ENCODE measurements around the gene EPS8L2.
A peak's percentile ranks its signal among the peaks of the same experiment; 100 is the strongest.

The EPS8L2 gene

DNA sequence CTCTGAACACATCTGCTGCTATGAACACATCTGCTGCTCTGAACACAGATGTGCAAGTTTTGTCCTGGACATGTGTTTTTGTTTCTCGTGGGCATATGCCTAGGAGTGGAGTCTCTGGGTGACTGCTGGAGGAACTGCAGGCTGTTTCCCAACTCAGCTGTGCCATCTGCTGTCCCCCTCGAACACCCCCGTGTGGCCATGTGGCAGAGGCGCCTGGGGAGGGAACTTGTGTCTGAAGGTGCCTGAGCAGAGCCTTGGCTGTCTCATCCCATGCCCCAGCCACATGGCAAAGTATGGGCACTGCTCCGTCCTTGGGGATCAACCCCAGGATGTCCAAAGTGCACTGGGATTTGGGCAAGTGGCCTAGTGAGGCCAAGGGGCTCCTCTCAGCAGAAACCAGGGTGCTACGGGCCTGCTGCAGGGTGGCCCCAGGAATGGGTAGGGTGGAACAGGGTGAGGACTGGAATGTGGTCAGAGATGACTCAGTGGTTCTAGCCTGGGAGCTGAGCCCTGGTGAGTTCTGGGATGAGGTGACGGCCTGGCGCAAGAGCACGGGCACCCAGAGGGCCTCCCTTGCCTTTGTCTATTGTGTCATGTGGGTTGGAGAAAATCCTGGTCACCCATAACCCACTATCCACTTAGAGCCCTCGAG lies 56.5 kb downstream of the EPS8L2 start:
- no peak for DNase-seq (ENCODE audit: low read depth in 2 of 2)

DNA sequence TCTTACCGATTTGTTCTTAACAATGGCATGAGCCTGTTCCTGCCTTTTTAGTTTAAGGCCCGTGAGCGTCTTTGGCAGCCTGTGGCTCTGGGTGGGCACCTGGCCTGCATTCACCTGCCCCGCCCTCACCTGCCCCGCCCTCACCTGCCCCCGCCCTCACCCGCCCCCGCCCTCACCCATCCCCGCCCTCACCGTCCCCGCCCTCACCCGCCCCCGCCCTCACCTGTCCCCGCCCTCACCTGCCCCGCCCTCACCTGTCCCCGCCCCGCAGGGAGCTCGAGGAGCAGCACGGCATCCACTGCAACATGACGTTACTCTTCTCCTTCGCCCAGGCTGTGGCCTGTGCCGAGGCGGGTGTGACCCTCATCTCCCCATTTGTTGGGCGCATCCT lies 57.0 kb downstream of the EPS8L2 start:
- no peak for DNase-seq (ENCODE audit: low read depth in 2 of 2)

DNA sequence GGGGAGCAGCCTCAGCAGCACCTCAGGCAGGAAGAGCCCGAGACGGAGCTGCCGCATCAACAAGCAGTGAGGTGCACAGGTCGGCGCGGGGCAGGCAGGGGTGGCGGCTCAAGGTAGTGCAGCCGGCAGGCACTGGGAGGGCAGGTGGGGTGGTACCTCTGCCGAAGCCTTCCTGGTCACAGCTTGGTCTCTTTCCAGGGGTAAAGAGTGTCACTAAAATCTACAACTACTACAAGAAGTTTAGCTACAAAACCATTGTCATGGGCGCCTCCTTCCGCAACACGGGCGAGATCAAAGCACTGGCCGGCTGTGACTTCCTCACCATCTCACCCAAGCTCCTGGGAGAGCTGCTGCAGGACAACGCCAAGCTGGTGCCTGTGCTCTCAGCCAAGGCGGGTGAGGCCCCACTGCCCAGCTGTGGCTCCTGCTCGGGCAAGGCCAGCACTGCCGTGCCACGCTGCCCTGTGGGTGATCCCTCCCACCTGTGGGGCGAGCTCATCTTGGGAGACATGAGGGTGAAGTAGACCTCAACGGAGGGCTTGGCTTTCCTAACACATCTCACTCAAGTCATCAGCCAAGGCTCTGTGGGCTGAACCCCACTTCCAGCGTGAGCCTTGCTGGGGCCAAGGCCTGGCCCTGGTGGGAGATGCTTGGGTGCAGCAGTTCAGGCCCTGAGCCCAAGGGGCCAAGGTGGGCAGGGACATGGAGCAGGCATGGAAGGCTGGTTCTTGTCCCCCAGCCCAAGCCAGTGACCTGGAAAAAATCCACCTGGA lies 57.7 kb downstream of the EPS8L2 start:
- no peak for DNase-seq (ENCODE audit: low read depth in 2 of 2)

DNA sequence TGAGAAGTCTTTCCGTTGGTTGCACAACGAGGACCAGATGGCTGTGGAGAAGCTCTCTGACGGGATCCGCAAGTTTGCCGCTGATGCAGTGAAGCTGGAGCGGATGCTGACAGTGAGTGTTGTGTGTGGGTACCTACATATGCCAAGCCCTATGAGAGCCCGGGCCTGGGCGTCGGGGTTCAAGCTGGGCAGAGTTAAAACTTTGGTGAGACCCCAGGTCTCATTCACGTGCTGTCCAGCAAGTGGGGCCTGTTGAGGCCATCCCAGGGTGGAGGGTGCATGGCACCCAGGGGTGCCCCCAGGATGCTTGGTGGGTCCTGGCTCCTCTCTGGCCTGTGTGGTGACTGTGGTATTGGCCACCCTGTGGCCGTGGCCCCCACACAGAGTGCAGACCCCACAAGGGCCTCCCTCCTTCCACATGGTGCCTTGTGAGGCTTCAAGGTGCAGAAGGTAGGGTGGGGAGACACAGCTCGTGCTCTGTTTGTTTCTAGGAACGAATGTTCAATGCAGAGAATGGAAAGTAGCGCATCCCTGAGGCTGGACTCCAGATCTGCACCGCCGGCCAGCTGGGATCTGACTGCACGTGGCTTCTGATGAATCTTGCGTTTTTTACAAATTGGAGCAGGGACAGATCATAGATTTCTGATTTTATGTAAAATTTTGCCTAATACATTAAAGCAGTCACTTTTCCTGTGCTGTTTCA lies 58.4 kb downstream of the EPS8L2 start:
- DNase-seq (ENCODE audit: low read depth in 2 of 2) = no peak

DNA sequence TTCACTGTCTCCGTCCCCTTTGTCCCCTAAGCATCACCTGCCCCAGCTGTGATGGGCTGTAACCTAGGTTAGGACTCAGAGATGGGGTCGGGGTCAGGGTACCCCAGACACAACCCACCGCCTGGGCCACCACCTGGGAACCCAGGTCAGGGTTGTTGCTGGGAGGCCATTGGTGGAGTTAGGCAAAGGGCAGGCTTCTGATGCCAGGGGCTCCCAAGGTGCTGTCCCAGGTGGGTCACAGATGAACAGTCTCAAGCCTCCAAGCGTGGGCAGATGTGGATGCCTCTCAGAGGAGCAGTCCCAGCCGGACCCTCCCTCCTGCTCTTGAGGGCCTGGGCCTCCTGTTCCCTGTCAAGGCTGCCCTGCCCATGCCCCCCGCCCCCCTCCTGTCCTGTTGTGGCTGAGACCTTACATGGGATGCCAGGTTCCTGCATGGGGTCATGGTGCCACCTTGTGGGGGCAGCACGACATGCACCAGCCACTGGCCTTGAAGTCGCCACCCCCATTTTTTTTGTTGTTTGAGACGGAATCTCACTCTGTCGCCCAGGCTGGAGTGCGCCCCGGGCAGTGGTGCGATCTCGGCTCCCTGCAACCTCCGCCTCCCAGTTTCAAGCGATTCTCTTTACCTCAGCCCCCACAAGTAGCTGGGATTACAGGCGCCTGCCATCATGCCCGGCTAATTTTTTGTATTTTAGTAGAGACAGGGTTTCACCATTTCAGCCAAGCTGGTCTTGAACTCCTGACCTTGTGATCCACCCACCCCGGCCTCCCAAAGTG lies 59.2 kb downstream of the EPS8L2 start:
- peak; percentile 33 to 51 for DNase-seq (ENCODE audit: low read depth in 2 of 2)

DNA sequence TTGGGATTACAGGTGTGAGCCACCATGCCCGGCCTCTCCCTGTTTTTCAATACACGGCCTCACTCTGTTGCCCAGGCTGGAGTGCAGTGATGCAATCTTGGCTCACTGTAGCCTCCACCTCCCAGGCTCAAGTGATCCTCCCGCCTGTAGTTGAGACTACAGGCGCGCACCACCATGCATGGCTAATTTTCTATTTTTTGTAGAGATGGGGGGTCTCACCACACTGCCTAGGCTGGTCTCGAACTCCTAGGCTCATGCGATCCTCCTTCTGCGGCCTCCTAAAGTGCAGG lies 59.7 kb downstream of the EPS8L2 start:
- DNase-seq (ENCODE audit: low read depth in 2 of 2) = no peak

DNA sequence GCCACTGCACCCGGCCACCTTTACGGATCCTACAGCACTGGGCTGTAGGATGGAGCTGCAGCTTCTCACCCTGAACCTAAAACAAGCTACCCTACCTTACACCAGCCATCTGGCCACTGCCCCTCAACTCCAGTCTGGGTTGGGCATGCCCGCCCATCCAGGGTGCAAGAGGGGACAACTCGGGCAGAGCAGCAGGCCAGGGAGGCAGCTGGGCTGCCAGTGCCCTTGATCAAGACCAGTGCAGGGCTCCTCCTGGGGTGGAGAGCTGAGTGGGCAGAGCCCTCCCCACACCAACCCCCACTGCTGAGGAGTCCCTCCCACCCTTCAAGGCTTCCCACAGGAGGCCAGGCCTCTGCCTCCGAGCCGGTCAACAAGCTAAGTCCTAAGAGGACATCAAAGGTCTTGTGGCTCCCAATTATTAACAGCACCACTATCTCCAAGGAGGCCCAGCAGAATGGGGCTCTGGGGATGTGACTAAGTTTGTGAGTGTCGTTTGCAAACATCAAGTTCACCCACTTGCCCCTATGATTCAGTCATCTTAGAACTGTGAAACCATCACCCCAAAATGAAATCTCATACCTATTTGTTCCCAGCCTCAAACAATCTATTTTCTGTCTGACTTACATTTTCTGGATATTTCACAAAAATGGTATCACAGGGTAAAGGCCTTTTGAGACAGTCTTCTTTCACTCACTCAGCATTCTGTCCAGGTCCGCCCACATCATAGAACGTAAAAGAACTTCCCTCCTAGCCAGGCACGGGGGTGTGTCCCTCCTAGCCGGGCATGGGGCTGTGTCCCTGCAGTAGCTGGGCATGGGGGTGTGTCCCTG lies 60.3 kb downstream of the EPS8L2 start:
- DNase-seq (ENCODE audit: low read depth in 2 of 2) = no peak

DNA sequence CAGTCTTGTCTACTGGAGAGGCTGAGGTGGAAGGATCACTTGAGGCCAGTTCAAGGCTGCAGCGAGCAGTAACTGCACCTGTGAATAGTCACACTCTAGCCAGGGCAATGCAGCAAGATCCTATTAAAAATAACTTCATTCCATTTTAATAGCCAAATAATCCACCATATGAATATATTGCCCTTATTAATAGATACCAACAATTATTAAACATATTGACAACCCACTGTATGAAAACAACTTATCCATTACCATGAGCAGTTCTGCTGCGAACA lies 60.8 kb downstream of the EPS8L2 start:
- no peak for DNase-seq (ENCODE audit: low read depth in 2 of 2)

DNA sequence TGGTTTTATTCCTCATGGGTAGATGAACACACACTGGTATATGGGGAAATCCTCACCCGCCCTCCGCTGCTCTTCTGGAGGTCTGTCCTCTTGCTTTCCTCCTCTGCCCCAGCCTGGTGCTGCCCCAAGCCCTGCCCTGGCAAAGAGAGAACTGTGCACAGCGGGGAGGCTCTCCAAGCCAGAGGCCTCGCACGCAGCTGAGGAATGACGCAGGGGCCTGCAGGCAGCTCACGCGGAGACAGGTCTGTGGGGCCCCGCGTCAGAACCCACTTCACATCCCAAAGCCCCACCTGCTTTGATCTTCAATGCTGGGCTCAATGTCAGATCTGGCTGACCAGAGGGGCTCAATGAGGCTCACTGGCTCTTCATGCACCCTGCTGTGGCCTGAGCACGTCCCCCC lies 61.2 kb downstream of the EPS8L2 start:
- no peak for DNase-seq (ENCODE audit: low read depth in 2 of 2)

DNA sequence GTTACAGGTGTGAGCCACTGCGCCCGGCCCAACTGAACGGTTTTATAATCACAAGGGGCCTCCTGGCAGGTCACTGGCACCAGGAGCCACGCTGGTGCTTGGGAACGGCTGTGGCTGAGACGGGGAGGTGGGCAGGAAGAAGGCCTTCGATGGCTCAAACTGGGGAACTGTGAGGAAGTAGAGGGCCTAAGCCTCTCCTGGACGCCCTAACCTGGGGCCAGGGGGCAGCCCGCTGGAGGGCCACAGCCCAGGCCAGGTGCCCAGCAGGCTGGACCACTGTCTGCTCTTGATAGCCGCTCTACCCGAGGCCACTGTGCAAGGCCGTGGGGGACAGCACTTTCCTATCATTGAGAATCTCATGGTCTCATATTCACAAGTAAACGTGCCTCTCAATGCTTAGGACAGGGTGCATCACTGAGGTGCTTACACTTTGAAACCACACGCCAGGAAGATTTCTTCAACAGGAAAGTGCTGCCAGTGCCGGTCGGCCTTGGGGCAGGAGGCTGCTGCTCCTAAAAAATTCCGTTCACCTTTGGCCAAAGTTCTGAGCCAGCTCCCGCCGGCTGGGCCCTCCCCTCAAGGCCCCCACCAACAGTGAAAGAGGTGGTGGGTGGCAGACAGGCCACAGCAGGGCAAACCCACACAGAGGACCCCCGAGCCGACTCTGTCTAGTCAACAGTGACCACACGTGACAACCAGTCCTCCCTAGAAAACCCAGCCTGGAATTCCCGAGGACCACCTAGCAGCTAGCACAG lies 64.0 kb downstream of the EPS8L2 start:
- DNase-seq (ENCODE audit: low read depth in 2 of 2) = no peak

DNA sequence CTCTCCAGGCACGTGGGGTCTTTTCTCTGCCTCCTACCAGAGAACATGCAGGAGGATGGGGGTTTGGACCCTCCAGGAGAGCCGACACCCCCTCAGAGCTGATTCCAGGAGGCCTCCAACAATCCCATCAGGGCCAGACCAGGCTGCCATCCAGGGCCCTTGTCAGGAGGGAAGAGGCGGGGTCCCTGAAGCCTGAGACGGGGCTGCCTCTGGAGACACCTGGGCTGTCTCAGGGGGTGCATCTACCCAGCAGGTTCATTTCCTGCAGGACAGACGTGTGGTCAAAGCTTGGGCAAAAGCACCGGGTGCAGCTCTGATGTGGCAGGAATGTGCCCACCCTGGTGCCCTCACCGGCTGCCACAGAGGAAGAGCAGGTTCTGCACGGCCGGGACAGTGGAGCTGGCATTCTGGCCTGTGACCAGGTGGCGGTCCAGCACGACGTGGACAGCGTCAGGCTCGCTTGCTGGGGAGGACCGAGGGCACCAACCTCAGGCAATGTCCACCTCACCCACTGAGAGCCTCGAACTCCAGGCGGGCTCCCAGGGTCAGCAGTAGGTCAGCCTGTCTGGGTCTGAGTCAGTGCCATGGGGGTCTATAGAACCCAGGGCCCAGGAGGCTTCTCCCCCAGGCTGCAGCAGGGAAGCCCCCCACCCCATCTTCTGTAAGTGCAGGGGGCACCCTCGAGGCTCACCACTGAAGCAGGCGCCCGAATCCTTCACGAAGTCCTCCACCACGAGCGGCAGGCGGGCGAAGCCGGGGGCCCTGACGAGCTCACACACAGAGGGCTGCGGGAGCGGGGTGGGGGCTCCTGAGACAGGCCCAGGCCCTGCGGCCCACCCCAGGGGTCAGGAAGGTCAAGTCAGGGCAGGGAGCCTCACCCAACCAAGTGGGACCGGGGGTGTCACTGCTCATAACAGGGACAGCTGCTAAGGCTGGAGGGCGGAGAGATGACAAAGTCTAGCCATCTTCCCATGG lies 64.9 kb downstream of the EPS8L2 start:
- DNase-seq (ENCODE audit: low read depth in 2 of 2) = no peak

DNA sequence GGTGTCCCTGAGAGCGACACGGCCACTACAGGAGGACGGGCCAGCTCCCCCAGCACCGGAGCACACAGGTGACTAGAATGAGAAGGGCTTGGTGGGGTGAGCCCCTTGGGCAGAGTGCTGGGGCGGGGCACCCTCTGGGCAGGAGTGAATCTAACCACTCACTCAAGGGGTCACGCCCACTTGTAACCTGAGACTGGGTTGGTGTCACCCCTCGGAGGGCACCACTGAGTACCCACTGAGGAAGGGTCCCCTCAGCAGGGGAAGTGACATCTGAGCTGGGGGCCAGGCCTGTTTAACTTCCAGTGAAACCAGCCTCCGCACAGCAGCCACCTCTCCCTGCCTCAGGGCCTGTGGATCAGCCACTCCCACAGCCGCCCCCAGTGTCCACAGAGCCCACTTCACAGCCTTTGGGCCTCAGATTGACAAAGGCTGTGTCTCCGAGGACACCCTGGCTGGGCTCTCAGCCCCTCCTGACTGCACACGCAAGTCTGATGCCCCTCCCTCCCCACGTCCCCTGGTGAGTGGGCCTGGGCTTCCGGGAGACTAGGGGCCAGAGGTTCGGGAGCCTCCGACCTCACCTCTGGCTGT lies 65.7 kb downstream of the EPS8L2 start:
- no peak for DNase-seq (ENCODE audit: low read depth in 2 of 2)

DNA sequence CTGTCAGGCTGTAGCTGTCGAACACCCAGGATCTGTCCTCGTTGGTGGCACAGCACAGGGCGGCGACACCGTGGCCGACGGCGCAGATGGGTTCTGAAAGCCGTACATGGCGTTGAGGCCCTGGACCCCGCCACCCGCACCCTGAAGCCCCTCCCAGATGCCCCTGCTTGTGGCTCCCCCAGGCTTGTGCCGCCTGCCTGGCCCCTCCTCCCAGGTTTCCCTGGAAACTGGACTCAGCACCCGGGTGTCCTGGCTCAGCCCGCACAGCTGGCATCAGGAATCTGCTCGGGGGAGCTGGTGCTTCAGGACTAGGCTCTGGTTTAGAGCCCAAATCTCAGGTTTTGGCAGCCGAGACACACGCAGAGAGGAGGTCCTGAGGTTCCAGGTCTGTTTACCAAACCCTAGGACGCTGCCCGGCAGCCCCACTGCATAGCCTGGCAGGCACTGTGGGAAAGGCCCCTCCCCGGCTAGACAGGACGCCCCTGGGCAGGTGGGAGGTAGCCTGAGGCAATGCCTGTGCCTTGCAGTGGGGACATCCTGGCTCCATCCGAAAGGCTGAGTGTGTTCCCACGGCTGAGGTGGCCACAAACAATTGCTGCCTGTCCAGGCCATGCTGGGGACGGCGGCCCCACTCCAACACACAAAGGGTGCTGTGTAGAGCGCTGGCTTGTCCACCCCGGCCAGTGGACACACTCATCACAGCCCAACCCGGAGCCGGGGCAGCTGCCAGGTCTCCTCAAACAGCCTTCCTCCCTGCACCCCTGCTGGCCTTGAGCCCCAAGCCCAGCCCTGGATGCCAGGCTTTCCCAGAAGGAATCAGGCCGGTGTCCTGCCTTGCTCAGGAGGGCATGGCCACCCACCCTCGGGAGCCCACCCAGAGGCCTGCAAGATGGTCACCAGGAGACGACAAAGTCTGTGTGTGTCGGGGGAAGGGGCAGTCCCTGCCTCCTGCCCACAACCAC lies 66.7 kb downstream of the EPS8L2 start:
- no peak for DNase-seq (ENCODE audit: low read depth in 2 of 2)

DNA sequence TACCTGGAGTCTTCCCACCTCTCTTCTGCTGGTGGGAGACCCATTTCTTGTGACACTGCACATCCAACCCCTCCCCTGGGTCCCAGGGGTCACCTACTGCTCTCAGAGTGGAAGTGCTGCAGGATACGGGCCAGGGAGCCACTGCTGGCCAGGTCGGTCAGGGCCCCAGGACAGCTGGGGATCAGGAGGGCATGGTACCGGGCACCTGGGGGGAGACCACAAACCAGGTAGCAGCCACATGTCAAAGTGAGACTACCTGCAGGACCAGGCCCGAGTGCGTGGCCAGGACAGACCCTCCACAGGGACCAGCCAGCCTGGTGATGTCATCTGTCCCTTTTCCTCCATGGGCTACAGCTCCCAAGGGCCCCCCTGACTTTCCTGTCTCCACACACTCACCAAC lies 67.4 kb downstream of the EPS8L2 start:
- no peak for DNase-seq (ENCODE audit: low read depth in 2 of 2)

DNA sequence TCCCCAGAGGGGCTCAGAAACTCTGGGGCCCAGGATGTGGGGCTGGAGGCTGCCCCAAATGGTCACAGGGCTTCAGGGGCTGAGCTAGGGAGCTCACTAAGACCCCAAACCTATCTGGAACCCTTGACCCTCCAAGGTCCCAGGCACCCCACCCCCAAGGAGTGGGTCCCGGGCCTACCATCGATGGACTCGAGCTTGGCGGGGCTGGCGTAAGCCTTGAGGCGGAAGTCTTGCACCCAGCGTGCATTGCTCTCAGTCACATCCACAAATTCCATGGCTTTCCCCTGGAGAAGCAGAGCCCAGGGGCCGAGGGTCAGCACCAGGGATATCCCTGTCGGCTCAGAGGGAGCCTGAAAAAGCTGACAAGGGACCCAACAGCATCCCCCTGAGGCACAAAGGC lies 67.8 kb downstream of the EPS8L2 start:
- DNase-seq (ENCODE audit: low read depth in 2 of 2) = no peak

DNA sequence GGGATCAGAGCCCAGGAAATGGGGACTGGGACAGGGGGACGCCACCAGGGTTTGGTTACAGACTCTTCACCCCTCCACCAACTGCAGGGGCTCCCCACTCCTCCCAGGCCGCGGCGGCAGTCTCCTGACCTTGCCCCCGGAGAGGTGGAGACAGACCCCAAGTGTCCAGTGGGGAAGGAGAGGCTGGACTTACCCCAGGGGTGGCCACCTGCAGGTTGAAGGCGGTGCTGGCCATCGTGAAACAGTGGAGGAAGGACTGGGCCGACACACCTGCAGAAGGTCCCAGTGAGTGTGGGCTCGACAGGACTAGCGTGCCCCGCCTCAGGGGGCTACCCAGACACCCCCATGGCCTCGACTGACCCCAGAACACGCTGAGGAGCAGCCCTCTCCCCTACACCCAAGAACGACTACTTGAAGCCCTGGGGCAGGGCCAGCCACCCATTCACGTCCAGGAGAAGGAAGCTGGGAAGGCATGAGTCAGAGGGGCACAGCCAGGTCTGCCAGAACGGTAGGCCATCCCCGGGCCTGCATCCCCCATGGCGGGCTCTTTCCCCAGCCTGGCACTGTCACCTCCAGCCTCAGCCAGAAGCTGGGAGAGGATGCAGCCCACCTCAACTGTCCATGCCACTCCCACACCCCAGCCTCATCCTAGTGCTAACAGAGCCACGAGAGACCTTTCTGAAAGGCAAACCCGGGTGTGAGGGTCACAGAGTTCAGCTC lies 69.0 kb downstream of the EPS8L2 start:
- no peak for DNase-seq (ENCODE audit: low read depth in 2 of 2)

DNA sequence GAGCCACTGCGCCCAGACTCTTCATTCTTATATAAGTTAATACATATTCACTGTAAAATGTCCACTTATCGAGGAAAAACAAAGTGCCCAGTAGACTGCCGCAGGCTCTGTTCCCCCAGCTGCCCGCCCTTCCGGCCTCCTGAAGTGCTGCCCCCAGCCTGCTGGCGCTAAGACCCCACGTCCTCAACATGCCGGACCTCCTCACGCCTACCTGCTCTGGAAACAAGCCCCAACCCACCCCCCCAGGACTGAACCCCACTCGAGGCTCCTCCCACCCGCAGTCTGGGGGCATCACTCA lies 70.2 kb downstream of the EPS8L2 start:
- no peak for DNase-seq (ENCODE audit: low read depth in 2 of 2)
